Endodermal cell (in vitro differentiated cells): Measurements from ENCODE around the gene GPR22. TPM values are rescaled to one million over a fixed set of nuclear protein-coding genes. Genes with fewer than 3 reads are reported as not detected.

Source experiments
- DNase-seq: peaks from one replicate; pipeline ENCODE4 v3.0.0-alpha.2; 2017
- H3K27ac ChIP-seq: 2 replicates; pipeline ENCODE4 v1.5.1; 2013; ENCODE audit warnings: mild to moderate bottlenecking, low read depth, low read length, moderate library complexity
- H3K27me3 ChIP-seq: 2 replicates; pipeline ENCODE4 v1.6.1; 2013; ENCODE audit warnings: mild to moderate bottlenecking, low read length, moderate library complexity; ENCODE audit not compliant: insufficient read depth, control insufficient read depth, poor library complexity, severe bottlenecking
- H3K36me3 ChIP-seq: 2 replicates; pipeline ENCODE4 v1.7.0; 2013; ENCODE audit warnings: mild to moderate bottlenecking, low read length, moderate library complexity; ENCODE audit not compliant: control insufficient read depth, insufficient read depth
- H3K4me1 ChIP-seq: one replicate; pipeline ENCODE4 v1.7.0; 2013; ENCODE audit warnings: low read length; ENCODE audit not compliant: control insufficient read depth, insufficient read depth
- H3K4me3 ChIP-seq: 2 replicates; pipeline ENCODE4 v1.5.1; 2013; ENCODE audit warnings: mild to moderate bottlenecking, low read length, moderate library complexity
- H3K9ac ChIP-seq: 2 replicates; pipeline ENCODE4 v1.6.1; 2013; ENCODE audit warnings: mild to moderate bottlenecking, low read length, moderate library complexity; ENCODE audit not compliant: poor library complexity, severe bottlenecking; ENCODE audit errors: extremely low read depth
- H3K9me3 ChIP-seq: 2 replicates; pipeline ENCODE4 v1.6.1; 2013; ENCODE audit warnings: mild to moderate bottlenecking, low read length, moderate library complexity; ENCODE audit not compliant: control insufficient read depth
- H3K27ac Mint-ChIP-seq: 2 replicates; pipeline ENCODE4 v1.8.0; 2020; ENCODE audit warnings: mixed read lengths
- H3K27me3 Mint-ChIP-seq: 2 replicates; pipeline ENCODE4 v1.8.0; 2021; ENCODE audit warnings: mild to moderate bottlenecking, mixed read lengths; ENCODE audit not compliant: insufficient read depth
- H3K36me3 Mint-ChIP-seq: 2 replicates; pipeline ENCODE4 v1.8.0; 2020; ENCODE audit warnings: low read depth, mixed read lengths
- H3K4me1 Mint-ChIP-seq: 2 replicates; pipeline ENCODE4 v1.8.0; 2020; ENCODE audit warnings: mixed read lengths
- H3K4me3 Mint-ChIP-seq: 2 replicates; pipeline ENCODE4 v1.8.0; 2020; ENCODE audit warnings: mild to moderate bottlenecking, moderate library complexity, mixed read lengths
- H3K9me3 Mint-ChIP-seq: 2 replicates; pipeline ENCODE4 v1.8.0; 2020; ENCODE audit warnings: mild to moderate bottlenecking, mixed read lengths
- CTCF ChIP-seq: fragments of 200-600 bp; sonication (generic); conservative IDR thresholded peaks from 2 replicates; pipeline ENCODE4 v1.5.0; 2021; ENCODE audit warnings: antibody characterized with exemption, mild to moderate bottlenecking
- WGBS, 2 experiments: methylation state at CpG; one replicate each; pipeline versions ENCODE4 v1.1.5 to v1.1.7; 2013; ENCODE audit warnings: missing lambda C conversion rate in 2 of 2, mixed read lengths in 1 of 2; ENCODE audit not compliant: insufficient coverage in 1 of 2, insufficient read length in 1 of 2; 5-methylcytosine and 5-hydroxymethylcytosine counted together
- total RNA-seq, 2 donors: library from RNA; stranded (reverse); fragmentation: NEBNext Ultra II Directional in 1 of 2; extraction: Animal tissue kit (Norgen Biotek cat#: 25700) in 1 of 2; gene quantifications; 2 replicates in 1 of 2; 3 replicates in 1 of 2; pipeline ENCODE4 v1.2.1, GENCODE V29; 2021

Gene GPR22
- total RNA-seq, 2 donors from 2014 or later: not detected

GRCh38 chr7:107501593-107501992, 31.7 kb downstream of the GPR22 start:
- Histone ChIP-seq H3K4me3 (no peak overlapping the region), H3K36me3 (no peaks in the 10 kb centered on the region), H3K9me3 (no peaks in the 10 kb centered on the region), H3K9ac (no peak overlapping the region), H3K27me3 (no peaks in the 10 kb centered on the region), H3K27ac (no peak overlapping the region), H3K4me1 (no peaks in the 10 kb centered on the region)
- peaks cover 2% of the 10 kb centered on the region for H3K9me3 Mint-ChIP-seq
- H3K27ac Mint-ChIP-seq: no peak overlapping the region
- no peaks in the 10 kb centered on the region for H3K27me3 Mint-ChIP-seq
- 83% methylated on average over 1 of the region's 1 CpG; no CpG with 5 or more reads in 1 of the 2 experiments for WGBS, 2 experiments
- H3K4me1 Mint-ChIP-seq: peaks cover 7% of the 10 kb centered on the region
- DNase-seq: peak; percentile 61
- H3K4me3 Mint-ChIP-seq: no peak overlapping the region
- TF ChIP-seq CTCF: peak; percentile 79
- H3K36me3 Mint-ChIP-seq: peaks cover 10% of the 10 kb centered on the region

- DNase-seq: no peak
- H3K9me3 Mint-ChIP-seq: no peaks in the 10 kb centered on the region
- no peak overlapping the region for H3K27ac Mint-ChIP-seq
- Histone ChIP-seq H3K27me3 (no peaks in the 10 kb centered on the region), H3K4me1 (no peaks in the 10 kb centered on the region), H3K27ac (no peak overlapping the region), H3K4me3 (no peak overlapping the region), H3K9ac (no peak overlapping the region), H3K36me3 (no peaks in the 10 kb centered on the region), H3K9me3 (no peaks in the 10 kb centered on the region)
- no peaks in the 10 kb centered on the region for H3K27me3 Mint-ChIP-seq
- H3K4me1 Mint-ChIP-seq: peaks cover 7% of the 10 kb centered on the region
- WGBS, 2 experiments: 83 to 86% methylated on average over 2 to 3 of the region's 3 CpGs
- H3K4me3 Mint-ChIP-seq: no peak overlapping the region
- TF ChIP-seq CTCF: no peak
- H3K36me3 Mint-ChIP-seq: peaks cover 13% of the 10 kb centered on the region
These were observed 32.3 kb downstream of the GPR22 start for GRCh38 chr7:107502154-107502553.

GRCh38 chr7:107502797-107503196, 32.9 kb downstream of the GPR22 start:
- H3K36me3 Mint-ChIP-seq: peaks cover 18% of the 10 kb centered on the region
- H3K27ac Mint-ChIP-seq: no peak overlapping the region
- no peaks in the 10 kb centered on the region for H3K27me3 Mint-ChIP-seq
- DNase-seq: no peak
- H3K9me3 ChIP-seq: peaks cover 5% of the 10 kb centered on the region
- no peaks in the 10 kb centered on the region for H3K36me3 ChIP-seq
- 99 to 100% methylated on average over 2 of the region's 2 CpGs for WGBS, 2 experiments
- H3K9ac ChIP-seq: no peak overlapping the region
- H3K27me3 ChIP-seq: no peaks in the 10 kb centered on the region
- no peak overlapping the region for H3K27ac ChIP-seq
- TF ChIP-seq CTCF: no peak
- H3K4me3 ChIP-seq: no peak overlapping the region
- peaks cover 7% of the 10 kb centered on the region for H3K4me1 Mint-ChIP-seq
- H3K9me3 Mint-ChIP-seq: peaks cover 5% of the 10 kb centered on the region
- no peaks in the 10 kb centered on the region for H3K4me1 ChIP-seq
- no peak overlapping the region for H3K4me3 Mint-ChIP-seq
